HT-29 (cell line): ENCODE data around the gene PTGES. TPM values are rescaled to one million over a fixed set of nuclear protein-coding genes. Genes with fewer than 3 reads are reported as not detected.

Experiments
- DNase-seq: peaks from one replicate; pipeline ENCODE4 v3.0.0-alpha.2; 2015; ENCODE audit warnings: low spot score
- total RNA-seq: library from RNA; depleted of rRNA; stranded (reverse); fragments of >200 nt; shearing (Covaris generic); gene quantifications from 2 replicates; pipeline ENCODE4 v1.2.3, GENCODE V29; 2014; rRNA removed

PTGES gene
- total RNA-seq, 1 experiment from 2014 or later, result 0.41 TPM

GRCh38 chr9:129694243-129694646 is 58.6 kb downstream of the PTGES start:
- DNase-seq, result no peak

GRCh38 chr9:129693741-129694140 is 59.1 kb downstream of the PTGES start:
- DNase-seq, result no peak

GRCh38 chr9:129692534-129692933 is 60.3 kb downstream of the PTGES start:
- DNase-seq, result no peak

Other genes with a start within 250 kb of the PTGES start
- not detected in 2 replicates for gene C9orf50, start 131.9 kb downstream of the PTGES start, total RNA-seq
- 68.7 and 83.8 TPM in 2 replicates for gene NTMT1, start 126.9 kb downstream of the PTGES start, total RNA-seq
- 25.5 and 25.9 TPM in 2 replicates for gene ASB6, start 110.9 kb downstream of the PTGES start, total RNA-seq
- gene PRRX2, start 87.4 kb downstream of the PTGES start, total RNA-seq, result not detected in 2 replicates
- gene TOR1B, start 50.1 kb upstream of the PTGES start, total RNA-seq, result 25.0 and 27.1 TPM in 2 replicates
- gene TOR1A, start 71.1 kb upstream of the PTGES start, total RNA-seq, result 21.3 and 25.2 TPM in 2 replicates
- 27.9 and 37.8 TPM in 2 replicates for gene C9orf78, start 82.2 kb upstream of the PTGES start, total RNA-seq
- gene USP20, start 82.4 kb upstream of the PTGES start, total RNA-seq, result 12.4 and 14.8 TPM in 2 replicates